NCI-H146 (cell line): ENCODE results near the gene CLGN.
"Not testable (repeated sequence)": the region's sequence is repeated elsewhere in the genome, so short reads cannot be mapped to it uniquely, and the experiment has no call there.

ENCODE experiments used
- DNase-seq: peaks from one replicate; lab custom pipeline; 2025; lab: John Stamatoyannopoulos, UW

The CLGN gene, protein sequence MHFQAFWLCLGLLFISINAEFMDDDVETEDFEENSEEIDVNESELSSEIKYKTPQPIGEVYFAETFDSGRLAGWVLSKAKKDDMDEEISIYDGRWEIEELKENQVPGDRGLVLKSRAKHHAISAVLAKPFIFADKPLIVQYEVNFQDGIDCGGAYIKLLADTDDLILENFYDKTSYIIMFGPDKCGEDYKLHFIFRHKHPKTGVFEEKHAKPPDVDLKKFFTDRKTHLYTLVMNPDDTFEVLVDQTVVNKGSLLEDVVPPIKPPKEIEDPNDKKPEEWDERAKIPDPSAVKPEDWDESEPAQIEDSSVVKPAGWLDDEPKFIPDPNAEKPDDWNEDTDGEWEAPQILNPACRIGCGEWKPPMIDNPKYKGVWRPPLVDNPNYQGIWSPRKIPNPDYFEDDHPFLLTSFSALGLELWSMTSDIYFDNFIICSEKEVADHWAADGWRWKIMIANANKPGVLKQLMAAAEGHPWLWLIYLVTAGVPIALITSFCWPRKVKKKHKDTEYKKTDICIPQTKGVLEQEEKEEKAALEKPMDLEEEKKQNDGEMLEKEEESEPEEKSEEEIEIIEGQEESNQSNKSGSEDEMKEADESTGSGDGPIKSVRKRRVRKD

DNA sequence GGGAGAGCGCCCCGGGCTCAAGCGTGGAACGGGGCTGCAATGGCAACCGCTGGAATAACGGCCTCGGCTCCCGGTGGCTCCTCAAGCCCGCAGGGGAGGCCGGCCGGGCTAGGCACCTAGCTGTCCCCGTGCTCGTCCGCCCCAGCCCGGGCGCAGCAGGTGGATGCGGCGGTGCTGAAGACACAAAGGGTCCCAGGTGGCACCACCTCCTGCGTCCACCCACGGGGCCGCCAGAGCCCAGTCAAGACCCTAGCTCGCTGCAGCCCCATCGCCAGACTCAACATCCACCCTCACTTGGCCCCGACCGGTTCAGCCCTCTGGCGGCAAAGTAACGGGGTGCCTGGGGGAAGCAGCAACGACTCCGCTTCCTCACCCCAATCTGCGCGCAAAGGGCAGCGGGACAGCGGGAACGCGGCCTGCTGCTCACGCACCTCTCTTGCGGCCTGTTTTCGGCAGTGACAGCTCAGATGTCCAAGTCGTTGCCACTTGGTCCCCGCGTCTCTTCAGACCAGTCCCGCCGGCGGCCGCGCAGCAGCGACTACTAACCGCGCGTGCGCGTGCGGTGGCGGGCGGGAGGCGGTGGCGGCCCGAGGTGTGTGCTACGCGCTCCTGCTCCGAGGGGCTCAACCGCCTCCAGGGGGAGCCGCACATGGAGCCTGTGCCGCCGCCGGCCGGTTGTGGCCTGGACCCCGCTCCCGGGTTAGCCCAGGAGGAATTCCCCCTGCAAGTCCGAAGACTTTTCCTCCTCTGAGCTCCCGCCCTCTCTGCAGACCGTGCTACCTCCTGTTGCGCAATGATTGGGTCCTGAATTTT lies at the start of gene CLGN:
CLGN (minus strand) TSS at position 543 of the 813 bp plus-strand sequence. CDS start 14,570 bp downstream, outside the sequence.
- peak; percentile 81 for DNase-seq

DNA sequence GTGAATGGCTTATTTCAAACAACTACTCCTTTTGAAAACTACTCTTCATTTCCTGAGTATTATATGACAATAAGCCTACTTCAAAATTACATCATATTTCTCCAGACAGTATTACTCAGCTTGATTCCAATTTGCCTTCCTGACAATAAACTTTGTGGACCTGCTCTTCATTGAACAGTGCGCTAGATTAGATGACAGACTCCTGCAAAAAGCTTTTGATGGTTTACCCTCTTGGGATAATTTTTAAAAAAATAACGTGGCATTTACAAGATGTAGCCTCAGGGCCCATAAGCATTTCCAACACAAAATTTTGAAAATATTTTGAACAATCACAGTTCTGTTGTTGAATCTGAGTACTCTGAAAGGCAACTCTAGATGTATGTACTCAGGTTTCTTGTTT lies 44.7 kb upstream of the CLGN start:
- no peak for DNase-seq

DNA sequence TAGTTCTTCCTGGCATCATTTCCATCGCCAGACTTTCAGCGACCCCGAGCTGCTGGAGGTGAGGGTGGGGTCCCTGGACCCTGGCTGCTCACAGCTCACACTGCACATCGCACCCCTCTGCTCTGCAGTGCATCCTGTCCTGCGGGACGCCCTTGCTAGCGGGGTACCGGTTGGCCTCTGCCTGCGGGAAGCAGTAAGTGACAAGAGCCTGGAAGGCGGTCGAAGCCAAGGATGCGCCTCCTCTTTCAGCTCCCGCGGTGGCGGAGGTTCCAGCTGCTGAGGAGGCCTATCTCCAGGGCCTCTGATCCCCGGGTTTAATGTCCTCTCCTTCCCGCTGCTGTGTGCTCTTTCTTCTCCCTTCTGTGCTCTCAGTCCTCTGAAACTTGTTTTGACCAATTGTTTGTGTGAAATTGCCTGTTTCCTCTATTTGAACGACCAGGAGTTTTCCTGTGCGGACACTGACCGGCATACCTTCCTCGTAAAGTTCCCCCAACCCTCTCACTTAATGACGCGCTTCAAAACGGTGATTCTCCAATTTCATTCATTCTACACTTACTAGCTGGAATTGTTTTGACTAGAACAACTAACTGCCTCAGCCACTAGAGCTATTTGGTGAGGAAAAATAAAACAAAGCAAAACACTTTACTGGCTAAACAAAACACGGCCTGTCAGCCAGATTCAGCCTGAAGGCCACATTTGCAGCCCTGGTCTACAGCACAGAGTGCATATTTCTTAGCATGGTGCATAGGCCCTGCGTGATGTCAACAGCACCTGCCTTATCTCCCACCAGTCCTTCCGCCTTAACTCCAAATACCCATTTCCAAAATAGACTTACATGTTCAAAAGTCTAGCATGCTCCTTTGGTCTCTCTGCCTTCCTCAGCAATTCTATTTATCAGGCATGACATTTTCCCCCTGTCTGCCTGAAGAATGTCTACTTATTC lies 42.6 kb upstream of the CLGN start:
- DNase-seq: no peak

DNA sequence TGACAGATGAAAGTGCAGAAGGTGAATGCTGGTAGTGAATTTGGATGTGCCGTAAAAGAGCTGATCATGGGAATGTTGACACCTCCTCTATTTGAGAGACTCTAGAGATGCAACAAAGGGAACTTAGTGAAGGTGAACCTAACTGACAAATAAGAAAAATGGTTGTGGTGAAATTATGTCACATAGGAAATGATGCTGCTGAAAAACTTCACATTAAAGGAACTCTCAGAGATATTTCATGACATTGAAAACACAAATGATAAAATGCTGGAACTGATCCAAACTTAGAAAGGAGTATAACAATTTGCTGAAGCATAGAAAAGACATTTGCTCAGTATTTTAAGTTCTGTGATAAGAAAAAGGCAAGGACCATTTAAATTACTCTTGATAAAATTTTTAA lies 38.7 kb upstream of the CLGN start:
- DNase-seq: no peak

DNA sequence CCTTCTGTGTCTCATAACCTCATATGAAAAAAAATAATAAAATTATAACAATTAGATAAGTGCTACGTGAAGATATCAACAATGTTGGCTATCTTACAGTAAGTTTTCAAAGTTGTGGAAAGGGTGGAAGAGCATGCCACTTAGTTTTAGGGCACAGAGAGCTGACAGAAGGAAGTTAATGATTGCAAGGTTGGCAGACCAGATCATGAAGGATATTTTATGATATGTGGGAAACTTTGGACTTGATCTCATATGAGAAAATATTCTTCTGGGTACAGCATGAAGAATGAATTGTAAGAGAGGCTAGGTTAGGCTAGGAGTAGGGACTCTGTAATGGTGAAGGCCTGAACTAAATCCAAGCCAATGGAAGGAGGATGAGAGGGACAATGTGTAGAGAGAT lies 36.2 kb upstream of the CLGN start:
- no peak for DNase-seq

DNA sequence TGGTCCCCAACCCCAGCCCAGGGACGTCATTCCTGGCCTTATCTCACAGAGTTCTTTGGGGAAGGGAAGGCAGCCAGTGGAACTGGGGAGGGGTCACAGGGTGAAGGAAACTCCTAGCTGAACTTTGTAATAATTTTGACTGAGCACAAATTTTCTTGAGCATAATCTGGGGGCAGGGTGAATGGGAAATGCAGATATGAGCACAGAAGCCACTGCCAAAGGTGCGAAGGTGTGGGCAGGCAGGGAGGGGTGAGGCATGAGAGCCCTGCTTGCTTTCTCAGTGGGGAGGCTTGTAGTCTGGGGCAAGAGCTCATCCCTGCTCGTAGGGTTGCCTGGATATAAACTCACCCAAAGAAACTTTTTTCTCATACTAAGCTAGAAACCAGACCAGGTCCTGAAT lies 35.7 kb upstream of the CLGN start:
- DNase-seq: no peak

DNA sequence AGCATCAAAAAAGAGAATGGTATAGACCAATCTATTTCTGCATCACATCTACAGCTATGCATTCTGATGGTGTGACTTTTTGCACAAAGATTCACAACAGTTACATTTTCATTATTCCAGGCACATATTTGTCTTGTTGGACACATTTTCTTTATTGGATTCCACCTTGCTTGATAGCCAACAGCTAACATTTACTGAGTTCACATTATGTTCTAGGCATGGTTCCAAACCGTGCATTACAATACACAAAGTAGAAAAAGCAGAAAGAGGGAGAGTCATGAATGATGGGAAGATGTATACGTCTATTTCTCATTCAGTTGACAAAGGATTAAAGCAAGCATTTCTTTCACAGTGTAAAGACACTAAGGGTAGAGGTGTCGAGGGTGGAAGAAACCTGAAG lies 22.9 kb upstream of the CLGN start:
- DNase-seq: no peak

DNA sequence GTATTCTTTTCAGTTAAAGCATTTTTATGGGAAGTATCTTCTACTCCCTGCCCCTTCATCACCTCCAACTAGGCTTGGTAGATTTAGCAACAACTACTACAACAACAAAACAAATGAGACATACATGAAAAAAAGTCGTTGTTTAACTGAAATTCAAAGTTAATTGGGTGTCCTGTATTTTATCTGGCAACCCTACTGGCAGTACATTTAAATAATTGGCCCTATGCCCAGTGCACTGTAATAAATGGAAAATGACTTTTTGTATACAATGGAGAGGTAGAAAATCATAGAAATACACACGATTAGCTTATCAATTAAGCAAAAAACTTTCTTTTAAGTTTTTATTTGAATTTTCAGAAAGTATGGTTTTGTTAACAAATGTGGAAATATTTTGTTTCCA lies 21.4 kb upstream of the CLGN start:
- DNase-seq: no peak

DNA sequence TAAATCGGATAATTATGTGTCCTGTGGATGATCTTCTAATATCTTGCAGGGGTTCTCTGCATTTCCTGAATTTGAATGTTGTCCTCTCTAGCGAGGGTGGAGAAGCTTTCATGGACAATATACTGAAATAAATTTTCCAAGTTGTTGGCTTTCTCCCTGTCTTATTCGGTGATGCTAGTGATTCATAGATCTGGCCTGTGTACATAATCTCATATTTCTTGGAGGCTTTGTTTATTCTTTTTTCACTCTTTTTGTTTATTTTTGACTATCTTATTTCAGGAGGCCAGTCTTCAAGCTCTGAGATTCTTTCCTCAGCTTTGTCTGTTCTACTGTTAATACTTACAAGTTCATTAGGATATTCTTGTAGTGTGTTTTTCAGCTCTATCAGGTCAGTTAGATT lies 20.7 kb upstream of the CLGN start:
- DNase-seq: no peak

DNA sequence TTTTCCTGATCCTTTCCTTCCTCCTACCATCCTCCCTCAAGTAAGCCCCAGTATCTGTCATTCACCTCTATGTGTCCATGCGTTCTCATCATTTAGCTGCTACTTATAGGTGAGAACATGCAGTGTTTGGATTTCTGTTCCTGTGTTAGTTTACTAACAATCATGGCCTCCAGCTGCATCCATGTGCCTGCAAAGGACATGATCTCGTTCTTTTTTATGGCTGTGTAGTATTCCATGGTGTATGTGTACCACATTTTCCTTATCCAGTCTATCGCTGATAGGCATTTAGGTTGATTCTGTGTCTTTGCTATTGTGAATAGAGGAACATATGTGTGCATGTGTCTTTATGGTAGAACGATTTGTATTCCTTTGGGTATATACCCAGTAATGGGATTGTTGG lies 16.9 kb upstream of the CLGN start:
- DNase-seq: not testable (repeated sequence)

DNA sequence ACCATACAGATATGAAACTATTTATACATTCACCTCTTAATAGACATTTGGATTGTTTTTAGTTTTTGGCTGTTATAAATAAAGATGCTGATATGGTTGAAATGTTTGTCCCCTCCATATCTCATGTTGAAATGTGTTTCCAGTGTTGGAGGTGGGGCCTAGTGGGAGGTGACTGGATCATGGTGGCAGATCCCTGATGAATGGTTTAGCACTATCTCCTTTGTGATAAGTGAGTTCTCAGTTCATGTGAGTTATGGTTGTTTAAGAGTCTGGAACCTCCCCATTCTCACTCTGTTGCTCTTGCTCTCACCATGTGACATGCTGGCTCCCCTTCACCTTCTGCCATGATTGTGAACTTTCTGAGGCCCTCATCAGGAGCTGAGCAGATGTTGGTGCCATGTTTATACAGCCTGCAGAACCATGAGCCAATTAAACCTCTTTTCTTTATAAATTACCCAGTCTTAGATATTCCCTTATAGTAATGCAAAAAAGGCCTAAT lies 12.2 kb upstream of the CLGN start:
- DNase-seq: no peak

DNA sequence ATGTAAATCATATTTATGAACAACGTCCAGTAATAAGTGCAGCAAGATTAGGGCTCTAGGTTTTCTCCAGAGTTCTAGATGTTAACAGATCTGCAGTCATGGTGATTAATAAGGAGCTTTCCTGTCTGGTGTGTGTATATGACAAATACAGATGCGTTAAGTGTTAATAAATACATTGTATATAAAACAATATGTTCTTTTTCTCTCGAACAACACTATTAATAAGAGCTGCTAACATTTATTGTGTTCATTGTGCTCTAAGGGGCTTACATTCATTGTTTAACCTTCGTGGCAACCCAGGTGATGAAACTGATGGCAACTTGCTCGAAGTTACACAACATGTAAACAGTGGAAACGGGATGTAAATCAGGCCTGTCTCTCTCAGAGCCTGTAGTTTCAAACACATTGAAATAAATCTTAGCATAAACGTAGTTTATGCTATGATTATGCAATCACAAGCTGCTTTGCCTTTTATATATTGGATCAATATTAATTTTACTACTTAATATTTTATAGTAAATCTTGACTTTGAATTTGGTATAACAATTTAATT lies 547 bp upstream of the CLGN start:
- no peak for DNase-seq

DNA sequence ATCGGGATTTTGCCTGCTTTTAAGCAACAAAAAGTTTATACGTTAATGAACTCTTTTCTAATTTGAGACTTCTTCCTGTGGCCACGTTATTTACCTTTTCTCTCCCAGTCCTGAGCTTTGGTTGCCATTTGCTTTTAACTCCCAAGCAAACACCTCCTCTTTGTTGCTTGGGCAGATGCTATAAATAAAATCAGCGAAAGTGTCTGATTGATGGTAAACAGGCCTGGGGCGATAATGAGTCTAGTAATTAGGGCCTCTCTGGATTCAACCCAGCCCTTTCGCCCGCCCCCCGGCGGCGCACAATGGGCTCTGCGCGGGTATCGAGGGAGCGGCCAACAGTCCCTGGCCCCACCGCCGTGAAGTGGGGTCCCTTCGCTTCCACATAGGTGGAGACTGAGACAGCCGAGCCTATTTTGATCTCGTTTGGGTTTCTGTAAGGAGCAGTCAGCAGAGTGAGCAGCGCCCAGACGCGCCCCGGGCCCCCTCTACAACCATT lies 790 bp downstream of the CLGN start:
- peak; percentile 84 for DNase-seq

DNA sequence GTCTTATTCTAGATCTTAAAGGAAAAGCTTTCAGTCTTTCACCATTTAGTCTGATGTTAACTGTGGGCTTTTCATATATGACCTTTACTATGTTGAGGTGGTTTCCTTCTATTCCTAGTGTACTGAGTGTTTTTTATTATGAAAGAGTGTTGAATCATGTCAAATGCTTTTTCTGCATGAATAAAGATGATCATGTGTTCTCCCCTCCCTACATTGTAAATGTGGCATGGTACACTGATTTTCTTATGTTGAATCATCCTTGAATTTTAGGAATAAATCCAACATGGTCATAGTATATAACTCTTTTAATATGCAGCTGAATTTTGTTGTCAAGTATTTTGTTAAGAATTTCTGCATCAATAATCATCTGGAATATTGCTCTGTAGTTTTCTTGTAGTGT lies 4.3 kb downstream of the CLGN start:
- DNase-seq: no peak

DNA sequence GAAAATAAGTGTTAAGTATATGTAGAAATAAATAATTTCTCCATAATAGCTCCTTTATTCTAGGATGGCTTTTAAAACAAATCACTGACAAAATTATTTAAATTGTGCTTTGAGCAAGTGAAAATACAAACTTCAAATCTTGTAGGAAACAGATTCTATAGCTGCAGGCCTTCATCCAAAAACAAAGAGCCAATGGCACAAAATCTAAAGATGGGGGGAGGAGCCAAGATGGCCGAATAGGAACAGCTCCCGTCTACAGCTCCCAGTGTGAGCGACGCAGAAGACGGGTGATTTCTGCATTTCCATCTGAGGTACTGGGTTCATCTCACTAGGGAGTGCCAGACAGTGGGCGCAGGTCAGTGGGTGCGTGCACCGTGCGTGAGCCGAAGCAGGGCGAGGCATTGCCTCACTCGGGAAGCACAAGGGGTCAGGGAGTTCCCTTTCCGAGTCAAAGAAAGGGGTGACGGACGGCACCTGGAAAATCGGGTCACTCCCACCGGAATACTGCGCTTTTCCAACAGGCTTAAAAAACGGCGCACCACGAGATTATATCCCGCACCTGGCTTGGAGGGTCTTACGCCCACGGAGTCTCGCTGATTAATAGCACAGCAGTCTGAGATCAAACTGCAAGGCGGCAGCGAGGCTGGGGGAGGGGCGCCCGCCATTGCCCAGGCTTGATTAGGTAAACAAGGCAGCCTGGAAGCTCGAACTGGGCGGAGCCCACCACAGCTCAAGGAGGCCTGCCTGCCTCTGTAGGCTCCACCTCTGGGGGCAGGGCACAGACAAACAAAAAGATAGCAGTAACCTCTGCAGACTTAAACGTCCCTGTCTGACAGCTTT lies 14.1 kb downstream of the CLGN start:
- not testable (repeated sequence) for DNase-seq

DNA sequence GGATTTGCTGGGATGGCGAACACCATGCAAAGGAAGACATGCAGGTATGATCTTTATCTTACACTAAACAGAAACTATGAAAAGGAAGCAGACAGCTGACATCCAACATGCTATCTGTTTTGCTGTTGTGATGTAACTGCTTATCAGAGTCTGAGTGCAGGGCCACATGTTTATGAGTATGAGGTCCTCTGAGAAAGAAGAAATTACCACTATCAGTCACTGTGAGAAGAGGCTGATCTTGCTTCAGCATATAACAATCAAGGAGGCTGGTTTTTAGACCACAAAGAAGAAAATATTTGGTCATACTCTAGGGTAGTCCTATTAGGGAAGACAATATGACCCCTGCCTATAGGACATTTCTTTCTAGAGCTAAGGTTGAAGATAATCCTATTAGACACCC lies 18.5 kb downstream of the CLGN start:
- no peak for DNase-seq

DNA sequence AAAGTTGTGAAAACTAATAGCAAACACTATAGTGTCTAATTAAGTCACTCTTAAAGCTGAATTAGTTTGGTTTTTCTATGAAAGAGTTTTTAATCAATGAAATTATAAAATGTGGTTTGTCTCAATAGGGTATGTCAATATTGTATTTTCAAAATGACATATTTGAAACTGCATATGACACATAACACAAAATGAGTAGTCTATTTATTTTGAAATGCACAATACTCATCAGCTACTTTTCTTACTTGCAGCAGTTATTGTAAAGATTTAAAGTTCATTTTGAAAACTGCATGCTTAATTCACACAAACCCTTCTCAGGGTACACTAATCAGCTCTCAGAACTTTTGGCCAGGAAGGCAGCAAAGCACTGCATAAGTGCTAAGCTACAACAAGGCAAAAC lies 21.2 kb downstream of the CLGN start:
- DNase-seq: no peak

DNA sequence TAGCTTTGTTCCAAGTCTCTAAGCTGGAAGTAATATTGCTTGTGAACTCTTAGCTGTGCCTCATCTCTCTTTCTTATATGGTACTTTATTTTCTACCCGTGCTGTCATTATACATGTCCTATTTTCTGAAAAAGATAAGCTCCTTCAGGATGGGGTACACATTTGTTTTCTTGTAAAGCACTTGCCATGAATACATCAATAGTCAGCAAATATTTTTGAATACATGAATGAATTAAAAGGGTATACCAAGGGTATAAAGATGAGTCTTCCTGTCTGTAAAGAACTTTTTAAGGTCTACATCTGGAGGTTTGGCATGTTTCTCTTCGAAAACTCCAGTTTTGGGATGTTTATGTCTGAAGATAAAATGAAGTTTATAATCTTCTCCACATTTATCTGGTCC lies 27.3 kb downstream of the CLGN start:
- DNase-seq: no peak

DNA sequence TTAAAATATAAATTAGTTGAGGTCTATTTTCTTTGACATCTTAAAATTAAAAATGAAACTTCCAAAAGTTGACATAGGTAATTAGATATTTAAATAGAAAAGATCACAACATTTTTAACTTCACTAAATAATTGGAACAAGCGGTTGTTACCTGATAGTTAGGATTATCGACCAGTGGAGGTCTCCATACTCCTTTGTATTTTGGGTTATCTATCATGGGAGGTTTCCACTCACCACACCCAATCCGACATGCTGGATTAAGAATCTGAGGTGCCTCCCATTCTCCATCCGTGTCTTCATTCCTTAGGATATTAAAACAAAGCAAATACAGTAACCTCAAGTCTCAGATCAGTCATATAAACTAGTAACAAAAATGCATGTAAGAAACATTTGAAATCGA lies 31.8 kb downstream of the CLGN start:
- no peak for DNase-seq

DNA sequence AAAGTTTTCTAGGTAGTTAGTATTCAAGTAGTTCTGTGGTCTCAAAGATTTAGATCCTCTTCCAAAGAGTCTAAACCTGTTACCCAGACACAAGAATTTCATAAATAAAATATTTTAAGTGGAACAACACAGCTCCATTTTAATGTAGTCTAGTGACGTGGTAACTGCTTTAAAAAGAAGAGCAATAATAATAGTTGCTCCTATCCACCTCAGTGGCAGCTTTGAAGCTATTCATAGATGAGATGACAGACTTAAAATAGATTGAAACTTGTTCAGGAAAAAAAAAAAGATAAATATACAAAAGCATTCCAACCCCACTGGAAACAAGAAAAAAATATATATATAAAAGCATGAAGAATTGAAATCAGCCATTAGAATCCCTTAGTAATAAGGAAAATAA lies 39.4 kb downstream of the CLGN start:
- no peak for DNase-seq
